Endometrium (tissue), 2 donors: ENCODE data around the gene PRIM2.
"Not testable (repeated sequence)": the region's sequence is repeated elsewhere in the genome, so short reads cannot be mapped to it uniquely, and the experiment has no call there.

ENCODE experiments used
- FAIRE-seq: peaks from 2 replicates; lab custom pipeline; 2012; peaks lifted over from hg19 to GRCh38; lab: Jason Lieb, UNC
- donor health status: control.
- donor health status: control.

PRIM2 gene

GRCh38 chr6:57317060-57317943, at the start of gene PRIM2:
Gene PRIM2, plus strand, starts transcription at chr6:57317630. Its CDS starts 816 bp downstream, at chr6:57318446.
- FAIRE-seq = peak; percentile 82

GRCh38 chr6:57268294-57268640, 49.2 kb upstream of the PRIM2 start:
- no peak for FAIRE-seq

GRCh38 chr6:57274113-57274824, 43.2 kb upstream of the PRIM2 start:
- FAIRE-seq = not testable (repeated sequence)

- no peak for FAIRE-seq
Observed at GRCh38 chr6:57275384-57275783, 42.0 kb upstream of the PRIM2 start.

- FAIRE-seq = no peak
Observed at GRCh38 chr6:57276946-57277345, 40.5 kb upstream of the PRIM2 start.

- no peak for FAIRE-seq
Observed at GRCh38 chr6:57278570-57278969, 38.9 kb upstream of the PRIM2 start.

GRCh38 chr6:57279013-57279412, 38.4 kb upstream of the PRIM2 start:
- no peak for FAIRE-seq

GRCh38 chr6:57283106-57283505, 34.3 kb upstream of the PRIM2 start:
- no peak for FAIRE-seq

GRCh38 chr6:57283911-57284455, 33.4 kb upstream of the PRIM2 start:
- peak; percentile 88 for FAIRE-seq

GRCh38 chr6:57288136-57288535, 29.3 kb upstream of the PRIM2 start:
- not testable (repeated sequence) for FAIRE-seq

- FAIRE-seq = not testable (repeated sequence)
Observed at GRCh38 chr6:57293472-57293871, 24.0 kb upstream of the PRIM2 start.

GRCh38 chr6:57294862-57295445, 22.5 kb upstream of the PRIM2 start:
- no peak for FAIRE-seq

GRCh38 chr6:57297505-57297904, 19.9 kb upstream of the PRIM2 start:
- FAIRE-seq = no peak

GRCh38 chr6:57298741-57299140, 18.7 kb upstream of the PRIM2 start:
- FAIRE-seq = no peak

GRCh38 chr6:57301757-57302156, 15.7 kb upstream of the PRIM2 start:
- FAIRE-seq = no peak

- peak; percentile 93 for FAIRE-seq
Observed at GRCh38 chr6:57302477-57302876, 15.0 kb upstream of the PRIM2 start.

- FAIRE-seq = peak; percentile 95
Observed at GRCh38 chr6:57303931-57304681, 13.3 kb upstream of the PRIM2 start.

GRCh38 chr6:57305107-57305506, 12.3 kb upstream of the PRIM2 start:
- FAIRE-seq = peak; percentile 81

GRCh38 chr6:57305761-57306160, 11.7 kb upstream of the PRIM2 start:
- peak; percentile 35 for FAIRE-seq

- no peak for FAIRE-seq
Observed at GRCh38 chr6:57306273-57306672, 11.2 kb upstream of the PRIM2 start.

GRCh38 chr6:57307850-57308249, 9.6 kb upstream of the PRIM2 start:
- no peak for FAIRE-seq

- peak; percentile 67 for FAIRE-seq
Observed at GRCh38 chr6:57308755-57309154, 8.7 kb upstream of the PRIM2 start.
